ENCODE measurements around the gene BATF2.
"Not testable (repeated sequence)": the region's sequence is repeated elsewhere in the genome, so short reads cannot be mapped to it uniquely, and the experiment has no call there.

Gene BATF2, protein sequence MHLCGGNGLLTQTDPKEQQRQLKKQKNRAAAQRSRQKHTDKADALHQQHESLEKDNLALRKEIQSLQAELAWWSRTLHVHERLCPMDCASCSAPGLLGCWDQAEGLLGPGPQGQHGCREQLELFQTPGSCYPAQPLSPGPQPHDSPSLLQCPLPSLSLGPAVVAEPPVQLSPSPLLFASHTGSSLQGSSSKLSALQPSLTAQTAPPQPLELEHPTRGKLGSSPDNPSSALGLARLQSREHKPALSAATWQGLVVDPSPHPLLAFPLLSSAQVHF

DNA sequence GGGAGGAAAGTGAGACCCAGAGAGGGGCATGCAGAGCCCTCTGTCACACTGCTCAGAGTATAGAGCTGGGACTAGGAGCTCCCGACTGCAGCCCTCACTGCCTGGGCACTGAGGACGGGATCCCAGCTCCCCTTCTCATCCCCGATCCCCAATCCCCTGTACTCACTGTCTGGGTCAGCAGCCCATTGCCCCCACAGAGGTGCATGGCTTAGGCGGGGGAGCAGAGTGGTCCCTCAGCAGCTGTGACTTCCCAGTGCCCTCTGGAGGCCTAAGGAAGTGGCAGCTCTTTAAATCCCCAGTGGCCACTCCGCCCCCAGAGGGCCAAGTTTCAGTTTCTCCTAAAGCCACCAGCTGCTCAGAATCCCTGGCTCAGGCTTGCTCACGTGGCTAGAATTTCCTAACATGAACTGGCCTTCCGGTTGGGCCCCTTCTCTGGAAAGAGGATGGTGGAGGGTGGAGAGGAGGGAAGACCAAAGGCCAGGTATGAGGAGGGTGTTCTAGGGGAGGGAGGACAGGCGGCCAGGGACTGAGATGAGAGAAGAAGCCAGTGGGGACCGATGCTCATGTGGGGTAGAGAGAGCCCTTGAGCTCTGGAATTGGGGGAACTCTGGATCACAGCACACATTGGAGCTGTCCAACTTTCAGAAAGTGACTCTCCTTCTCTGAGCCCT is at the start of gene BATF2:
Gene BATF2, minus strand, starts transcription at position 262 of the 671 bp plus-strand sequence. Its CDS starts 57 bp downstream, at position 205.
- no peak for DNase-seq (ENCODE audit: low spot score)

DNA sequence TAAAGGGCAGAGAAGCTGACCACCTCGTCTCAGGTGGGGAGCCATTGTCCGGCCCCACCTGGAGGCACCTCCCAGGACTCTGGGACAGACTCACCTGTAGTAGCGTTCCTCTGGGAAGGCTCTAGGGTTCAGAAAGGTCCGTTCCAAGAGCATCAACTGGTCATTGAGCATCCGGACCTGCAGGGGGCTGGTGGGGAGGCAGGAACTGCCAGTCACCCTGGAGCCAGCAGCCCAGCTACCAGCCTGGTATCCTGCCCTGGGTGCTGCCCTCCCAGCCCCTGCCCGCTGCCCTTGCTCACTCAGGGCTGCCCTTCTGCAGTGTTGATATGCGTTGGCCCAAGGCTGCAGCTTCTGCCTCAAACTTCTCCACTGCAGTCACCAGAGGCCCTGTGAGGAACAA is 49.0 kb upstream of the BATF2 start:
- no peak for DNase-seq (ENCODE audit: low spot score)

DNA sequence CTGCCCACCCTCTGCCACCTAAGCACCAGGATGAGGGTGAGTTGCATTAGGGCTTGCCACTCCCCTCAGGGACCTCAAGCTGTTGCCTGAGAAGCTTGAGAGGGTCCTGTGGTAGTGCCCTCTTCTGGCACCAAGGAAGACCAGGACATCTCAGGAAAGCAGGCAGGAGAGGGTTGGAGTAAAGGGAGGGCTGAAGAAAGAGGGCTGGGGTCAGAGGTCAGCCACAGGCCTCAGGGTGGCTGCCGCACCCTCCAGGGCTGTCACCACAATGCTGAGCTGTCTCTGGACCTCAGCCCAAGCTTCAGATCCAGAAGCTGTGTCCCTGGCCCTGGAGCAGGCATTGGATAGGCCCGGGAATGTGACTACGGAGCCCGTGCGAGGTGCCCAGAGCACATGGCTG is 48.3 kb upstream of the BATF2 start:
- DNase-seq (ENCODE audit: low spot score), result no peak

DNA sequence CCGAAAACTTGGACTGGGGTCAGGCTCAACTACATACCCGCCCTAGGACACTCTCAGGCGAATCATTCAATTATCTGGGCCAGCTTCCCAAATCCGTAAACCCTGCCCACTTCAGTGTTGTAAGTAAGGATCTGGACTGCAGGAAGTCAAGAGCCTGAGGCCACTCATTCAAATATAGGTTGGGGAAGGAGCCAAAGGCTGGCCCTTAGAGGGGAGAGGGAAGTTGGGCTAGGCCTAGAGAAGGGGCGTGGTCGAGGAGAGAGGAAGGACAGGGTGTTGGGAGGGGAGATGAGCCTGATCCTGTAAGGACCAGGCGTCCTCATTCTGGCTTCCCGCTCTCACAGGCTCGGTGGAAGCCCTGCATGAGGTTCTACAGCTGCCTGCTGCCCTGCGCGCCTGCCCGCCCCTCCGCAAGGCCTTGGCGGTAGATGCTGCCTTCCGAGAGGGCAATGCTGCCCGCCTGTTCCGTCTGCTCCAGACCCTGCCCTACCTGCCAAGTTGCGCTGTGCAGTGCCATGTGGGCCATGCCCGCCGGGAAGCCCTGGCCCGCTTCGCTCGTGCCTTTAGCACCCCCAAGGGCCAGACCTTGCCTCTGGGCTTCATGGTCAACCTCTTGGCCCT is 47.2 kb upstream of the BATF2 start:
- DNase-seq (ENCODE audit: low spot score), result no peak

DNA sequence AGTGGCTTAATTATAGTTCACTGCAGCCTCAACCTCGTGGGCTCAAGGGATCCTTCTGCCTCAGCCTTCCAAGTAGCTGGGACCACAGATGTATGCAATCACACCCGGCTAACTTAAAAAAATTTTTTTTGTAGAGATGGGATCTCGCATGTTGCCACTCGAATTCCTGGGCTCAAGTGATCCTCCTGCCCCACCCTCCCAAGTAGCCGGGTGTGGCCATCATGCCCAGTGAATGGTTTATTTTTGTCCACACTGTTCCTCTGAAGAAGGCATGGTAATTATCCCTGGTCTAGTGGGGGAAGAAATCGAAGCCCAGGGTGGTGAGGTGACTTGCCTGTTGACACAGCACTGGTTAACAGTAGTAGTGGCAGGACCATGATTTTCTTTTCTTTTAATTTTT is 46.1 kb upstream of the BATF2 start:
- DNase-seq (ENCODE audit: low spot score), result no peak

DNA sequence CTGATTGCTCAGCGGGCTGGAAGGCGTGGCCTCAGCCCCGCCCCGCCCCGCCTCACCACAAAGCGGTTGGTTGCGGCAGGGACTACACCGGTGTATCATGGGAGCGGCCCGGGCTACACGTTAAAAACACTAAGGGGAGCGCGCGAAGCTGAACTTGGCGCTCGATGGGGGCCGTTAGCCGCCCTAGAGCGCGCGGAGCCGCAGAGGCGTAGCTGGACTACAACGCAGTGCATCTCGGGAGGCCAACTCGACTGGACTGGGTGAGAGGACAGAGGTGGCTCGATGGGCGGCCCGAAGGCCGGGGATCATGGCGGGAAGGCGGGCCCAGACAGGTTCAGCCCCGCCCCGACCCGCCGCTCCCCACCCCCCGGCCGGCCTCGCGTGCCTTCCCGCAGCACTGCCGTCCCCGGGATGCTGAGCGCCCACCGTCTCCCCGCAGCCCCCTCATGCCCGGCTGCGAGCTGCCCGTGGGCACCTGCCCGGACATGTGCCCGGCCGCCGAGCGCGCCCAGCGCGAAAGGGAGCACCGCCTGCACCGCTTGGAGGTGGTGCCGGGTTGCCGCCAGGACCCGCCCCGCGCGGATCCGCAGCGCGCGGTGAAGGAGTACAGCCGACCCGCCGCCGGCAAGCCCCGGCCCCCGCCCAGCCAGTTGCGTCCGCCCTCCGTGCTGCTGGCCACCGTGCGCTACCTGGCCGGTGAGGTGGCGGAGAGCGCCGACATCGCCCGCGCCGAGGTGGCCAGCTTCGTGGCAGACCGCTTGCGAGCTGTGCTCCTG is 44.3 kb upstream of the BATF2 start, which contains the start of gene SAC3D1:
Gene SAC3D1, plus strand, starts transcription at position 364 of the 776 bp plus-strand sequence. Its CDS starts 83 bp downstream, at position 447.
- peak; percentile 93 for DNase-seq (ENCODE audit: low spot score)

DNA sequence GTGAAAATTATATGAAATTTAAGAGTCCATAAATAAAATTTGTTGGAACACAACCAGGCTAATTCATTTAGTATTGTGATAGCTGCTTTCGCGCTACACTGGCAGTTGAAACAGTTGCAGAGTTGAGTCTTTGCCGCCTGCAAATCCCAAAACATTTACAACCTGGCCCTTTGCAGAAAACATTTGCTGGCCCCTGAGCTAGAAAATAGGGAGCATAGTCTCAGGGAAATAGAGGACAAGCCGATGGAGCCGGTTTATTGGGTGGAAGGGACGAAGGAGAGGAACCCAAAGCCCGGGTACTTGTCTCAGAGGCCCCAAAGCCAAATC is 43.7 kb upstream of the BATF2 start:
- no peak for DNase-seq (ENCODE audit: low spot score)

DNA sequence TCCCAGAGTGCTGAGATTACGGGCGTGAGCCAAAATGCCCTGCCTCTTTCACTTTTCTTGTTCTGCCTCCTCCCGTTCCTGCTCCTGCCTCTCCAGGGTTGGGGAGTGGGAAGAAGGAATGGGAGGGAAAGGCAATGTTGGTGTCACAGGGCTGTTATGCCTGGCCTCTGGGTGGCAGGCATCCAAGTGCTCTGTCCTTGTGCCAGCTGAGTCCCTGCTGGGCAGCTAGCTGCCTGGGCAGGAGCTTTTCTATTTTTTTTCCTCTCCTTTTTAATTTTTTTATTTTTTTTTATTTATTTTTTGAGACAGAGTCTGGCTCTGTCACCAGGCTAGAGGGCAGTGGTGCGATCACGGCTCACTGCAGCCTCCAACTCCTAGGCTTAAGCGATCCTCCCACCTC is 40.2 kb upstream of the BATF2 start:
- no peak for DNase-seq (ENCODE audit: low spot score)

DNA sequence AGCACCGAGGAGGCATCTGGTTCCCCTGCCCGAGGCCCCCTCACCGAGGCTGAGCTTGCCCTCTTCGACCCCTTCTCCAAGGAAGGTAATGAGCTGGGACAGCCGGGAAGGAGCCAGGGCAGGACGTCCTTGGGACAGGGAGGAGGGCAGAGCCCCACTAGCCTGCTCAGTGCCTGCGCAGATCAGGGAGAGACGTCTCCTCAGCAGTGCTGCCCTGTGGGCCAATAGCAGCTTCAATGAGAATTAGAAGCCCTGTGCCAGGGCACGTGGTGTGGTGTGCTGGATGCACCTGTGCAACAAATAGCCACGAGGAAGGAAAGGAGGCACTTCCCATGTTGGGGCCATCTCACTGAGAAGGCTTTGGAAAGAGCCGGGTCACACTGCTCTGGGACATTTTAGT is 38.8 kb upstream of the BATF2 start:
- no peak for DNase-seq (ENCODE audit: low spot score)

DNA sequence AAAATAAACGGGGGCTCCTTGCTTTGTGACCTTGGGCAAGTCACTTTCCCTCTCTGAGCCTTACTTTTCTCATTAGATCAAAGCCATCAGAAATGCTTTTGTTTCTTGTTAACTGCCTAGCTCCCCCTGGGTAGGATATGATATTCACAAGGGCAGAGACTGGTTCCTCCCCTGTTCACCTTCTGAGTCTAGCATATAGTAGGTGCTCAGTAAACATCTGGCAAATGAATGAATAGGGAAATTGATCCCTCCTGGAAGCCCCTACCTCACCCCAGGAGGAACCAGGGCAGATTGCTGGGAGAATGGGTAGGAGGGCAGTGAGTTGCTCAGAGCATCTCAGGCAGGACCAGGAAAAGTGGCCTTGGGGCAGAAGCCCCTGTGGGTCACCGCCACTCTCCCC is 37.7 kb upstream of the BATF2 start:
- DNase-seq (ENCODE audit: low spot score), result no peak

DNA sequence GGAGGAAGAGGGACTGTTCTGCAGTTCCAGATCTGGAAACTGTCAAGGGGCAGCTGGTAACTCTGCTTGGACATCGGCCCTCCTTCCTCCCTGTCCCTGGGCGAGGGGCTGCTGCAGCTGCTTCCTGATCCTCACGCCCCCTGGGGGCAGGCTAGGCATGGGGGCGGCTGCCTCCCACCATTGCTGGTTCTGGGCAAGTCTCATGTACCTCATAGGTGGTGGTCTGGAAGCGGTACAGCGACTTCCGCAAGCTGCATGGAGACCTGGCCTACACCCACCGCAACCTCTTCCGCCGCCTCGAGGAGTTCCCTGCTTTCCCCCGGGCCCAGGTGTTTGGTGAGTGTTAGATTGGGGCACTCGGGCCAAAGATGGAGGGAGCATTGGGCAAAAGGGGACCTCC is 35.4 kb upstream of the BATF2 start:
- DNase-seq (ENCODE audit: low spot score), result no peak

DNA sequence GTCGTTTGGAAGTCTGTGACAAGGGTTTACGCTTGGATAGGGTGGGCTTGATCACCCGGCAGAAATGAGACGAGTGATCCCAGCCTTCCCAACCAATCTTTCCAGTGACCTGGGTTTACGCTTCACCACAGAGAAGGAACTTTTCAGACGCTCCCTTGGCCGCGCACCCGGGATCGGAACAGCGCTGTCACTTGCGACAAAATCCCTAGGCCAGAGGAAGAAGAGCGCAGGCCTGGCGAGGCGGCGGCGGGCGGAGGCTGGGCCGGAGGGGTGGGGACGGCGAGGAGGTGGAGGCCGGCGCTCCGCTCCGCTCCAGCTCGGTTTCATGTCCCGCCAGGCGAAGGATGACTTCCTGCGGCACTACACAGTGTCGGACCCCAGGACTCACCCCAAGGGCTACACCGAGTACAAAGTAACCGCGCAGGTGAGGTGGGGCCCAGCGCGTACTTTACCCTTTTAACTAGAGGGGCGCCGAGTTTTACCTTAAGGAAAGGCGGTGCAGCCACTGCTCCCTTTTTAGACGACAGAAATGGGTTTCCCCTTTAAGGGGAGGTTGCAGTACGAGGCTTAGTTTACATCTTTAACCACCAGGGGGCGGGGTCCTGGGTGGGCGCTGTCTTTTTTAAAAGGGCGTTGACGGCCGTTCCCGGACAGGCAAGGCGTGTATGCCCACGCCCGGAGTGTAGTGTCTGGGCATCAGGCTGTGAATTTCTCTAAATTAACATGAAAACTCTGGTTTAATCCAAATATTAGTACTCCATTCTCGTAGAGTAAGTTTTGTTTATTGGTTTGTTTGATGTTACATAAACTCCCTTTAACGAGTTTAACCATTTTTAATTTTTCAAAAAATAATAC is 30.7 kb upstream of the BATF2 start, which contains the start of gene SNX15:
Gene SNX15, plus strand, starts transcription at position 227 of the 855 bp plus-strand sequence. Its CDS starts 99 bp downstream, at position 326.
- DNase-seq (ENCODE audit: low spot score), result peak; percentile 97

DNA sequence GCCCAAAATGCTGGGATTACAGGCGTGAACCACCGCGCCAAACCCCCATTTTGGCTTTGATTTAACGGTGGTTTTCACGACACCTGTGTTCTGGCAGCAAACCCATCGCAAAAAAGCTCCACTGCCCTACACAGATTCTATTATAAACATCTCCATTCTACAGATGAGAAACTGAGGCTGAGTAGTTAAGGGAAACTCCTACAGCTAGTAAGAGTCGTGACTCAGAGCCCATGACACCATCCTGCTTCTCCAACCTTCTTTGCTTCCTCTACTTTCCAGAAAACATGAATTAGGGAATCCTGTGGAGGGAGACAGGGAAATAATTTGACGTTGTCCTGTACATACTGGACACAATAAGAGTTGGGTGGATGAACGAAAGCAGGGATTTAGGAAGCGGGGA is 30.0 kb upstream of the BATF2 start:
- no peak for DNase-seq (ENCODE audit: low spot score)

DNA sequence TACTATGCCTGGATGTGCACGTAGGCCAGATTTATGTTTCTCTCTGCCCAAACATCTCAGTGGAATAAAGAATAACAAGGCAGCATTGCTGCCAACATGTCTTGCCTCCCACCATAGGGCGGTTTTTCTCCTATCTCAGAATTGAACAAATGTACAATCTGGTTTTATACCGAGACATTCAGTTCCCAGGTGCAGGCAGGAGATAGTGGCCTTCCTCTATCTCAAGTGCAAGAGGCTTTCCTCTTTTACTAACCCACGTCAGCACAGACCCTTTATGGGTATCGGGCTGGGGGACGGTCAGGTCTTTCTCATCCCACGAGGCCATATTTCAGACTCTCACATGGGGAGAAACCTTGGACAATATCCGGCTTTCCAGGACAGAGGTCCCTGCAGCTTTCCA is 26.7 kb upstream of the BATF2 start:
- DNase-seq (ENCODE audit: low spot score), result not testable (repeated sequence)

DNA sequence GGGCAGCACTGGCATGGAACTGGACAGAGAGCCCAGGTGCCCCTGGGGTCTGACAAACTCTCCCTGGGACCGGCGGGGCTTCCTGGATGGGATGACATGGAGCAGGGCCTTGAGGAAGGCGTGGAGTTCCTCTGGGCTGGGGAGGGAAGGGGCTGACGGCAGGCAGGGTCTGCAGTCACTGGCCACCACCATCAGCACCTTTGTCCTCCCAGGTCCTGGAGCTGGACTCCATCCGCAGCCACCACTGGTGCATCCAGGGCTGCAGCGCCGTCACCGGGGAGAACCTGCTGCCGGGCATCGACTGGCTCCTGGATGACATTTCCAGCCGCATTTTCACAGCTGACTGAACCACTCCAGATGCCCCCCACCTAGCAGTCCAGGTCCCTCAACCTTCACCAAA is 24.7 kb upstream of the BATF2 start:
- DNase-seq (ENCODE audit: low spot score), result no peak

DNA sequence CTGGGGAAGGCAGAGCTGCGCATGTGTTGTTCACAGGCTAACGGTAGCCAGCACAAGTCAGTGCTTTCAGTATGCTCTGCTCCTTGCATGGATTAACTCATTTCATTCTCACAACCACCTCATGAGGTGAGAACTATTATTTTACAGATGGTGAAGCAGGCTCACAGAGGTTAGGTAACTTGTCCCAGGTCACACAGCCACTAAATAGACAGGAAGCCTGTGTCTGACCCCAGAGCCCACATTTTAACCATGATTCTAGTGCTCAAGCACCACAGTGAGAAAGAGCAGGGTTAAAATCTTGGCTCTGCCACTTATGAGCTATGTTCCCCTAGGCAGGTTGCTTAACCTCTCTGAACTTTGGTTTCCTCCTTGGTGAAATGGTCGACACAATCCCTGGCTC is 24.2 kb upstream of the BATF2 start:
- no peak for DNase-seq (ENCODE audit: low spot score)

DNA sequence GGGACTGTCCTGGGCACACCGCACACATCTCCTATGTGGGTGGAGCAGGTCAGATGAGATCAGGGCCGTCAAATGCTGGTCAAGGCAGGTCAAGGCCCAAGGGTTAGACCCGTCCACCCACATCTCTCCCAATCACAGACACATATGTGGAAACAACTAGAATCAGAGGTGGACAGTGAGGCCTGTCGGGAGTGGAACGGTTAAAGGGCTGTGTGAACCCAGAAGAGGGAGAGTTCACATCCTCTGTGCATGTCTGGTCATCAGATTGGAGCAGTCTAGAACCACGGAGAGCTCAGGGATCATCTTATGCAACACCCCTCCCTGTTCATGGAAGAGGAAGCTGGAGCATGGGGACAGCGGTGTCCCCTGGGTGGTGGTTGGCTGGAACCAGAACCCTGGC is 23.1 kb upstream of the BATF2 start:
- no peak for DNase-seq (ENCODE audit: low spot score)

DNA sequence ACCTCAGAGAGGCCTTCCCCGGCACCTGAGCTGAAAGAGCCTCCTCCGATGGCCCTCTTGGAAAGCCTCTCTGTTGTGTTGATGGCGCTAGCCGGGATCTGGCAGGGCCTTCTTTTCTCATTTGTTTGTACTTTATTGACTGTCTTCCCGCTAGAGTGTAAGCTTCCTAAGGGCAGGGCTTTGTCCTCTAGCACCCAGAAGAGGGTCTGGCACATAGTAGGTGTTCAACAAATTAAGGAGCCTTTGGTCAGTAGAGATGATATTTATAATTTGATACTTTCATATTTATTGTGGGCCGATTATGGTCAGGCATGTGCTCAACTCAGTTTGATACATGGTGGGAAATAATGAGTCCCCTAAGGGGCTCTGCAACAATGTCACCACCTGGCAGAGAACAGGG is 21.2 kb upstream of the BATF2 start:
- DNase-seq (ENCODE audit: low spot score), result no peak

DNA sequence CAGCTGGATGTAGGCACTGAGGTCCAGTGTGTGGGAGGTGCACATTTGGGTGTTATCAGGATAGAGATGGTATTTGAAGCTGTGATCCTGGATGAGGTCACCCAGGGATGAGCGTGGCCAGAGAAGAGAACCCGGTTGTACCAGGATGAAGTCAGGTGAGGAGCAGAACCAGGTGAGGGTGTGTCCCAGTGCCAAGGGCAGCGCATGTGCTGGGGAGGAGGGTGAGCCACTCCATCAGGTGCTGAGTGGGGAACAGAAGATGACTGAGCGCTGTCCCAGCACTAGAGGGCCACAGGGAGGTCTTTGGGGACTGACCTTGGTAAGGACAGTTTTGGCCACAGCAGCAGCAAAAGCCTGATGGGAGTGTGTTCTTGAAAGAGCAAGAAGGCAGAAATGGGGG is 19.9 kb upstream of the BATF2 start:
- DNase-seq (ENCODE audit: low spot score), result no peak

DNA sequence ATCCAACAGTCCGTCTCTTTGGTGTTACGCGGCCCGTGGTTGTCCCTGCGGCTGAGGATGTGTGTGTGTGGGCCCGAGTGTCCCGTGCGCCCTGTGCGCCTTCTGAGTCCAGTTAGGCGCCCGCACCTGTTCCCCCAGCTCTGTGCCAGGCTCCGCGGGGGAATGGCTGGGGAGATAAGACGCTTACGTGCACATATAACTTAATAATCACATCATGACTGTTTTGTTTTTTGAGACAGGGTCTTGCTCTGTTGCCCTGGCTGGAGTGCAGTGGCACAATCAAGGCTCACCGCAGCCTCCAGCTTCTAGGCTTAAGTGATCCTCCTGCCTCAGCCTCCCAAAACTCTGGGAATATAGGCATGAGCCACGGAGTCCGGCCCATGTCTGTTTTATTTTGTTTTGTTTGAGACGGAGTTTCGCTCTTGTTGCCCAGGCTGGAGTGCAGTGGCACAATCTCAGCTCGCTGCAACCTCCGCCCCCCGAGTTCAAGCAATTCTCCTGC is 18.0 kb upstream of the BATF2 start:
- no peak for DNase-seq (ENCODE audit: low spot score)

Data from left forelimb (tissue), 1 donor.